ENCODE data around the gene ELAVL2. TPM values are rescaled to one million over a fixed set of nuclear protein-coding genes. Genes with fewer than 3 reads are reported as not detected.

ELAVL2 gene
- polyA plus RNA-seq, 1 donor from 2014 or later = 106 TPM

GRCh38 chr9:23693374-23693773 is 132.7 kb downstream of the ELAVL2 start:
- no peaks in the 10 kb centered on the region for H3K9me3 ChIP-seq (ENCODE audit: low read length)
- no peaks in the 10 kb centered on the region for H3F3A ChIP-seq (ENCODE audit: insufficient read depth, low read length, poor library complexity, severe bottlenecking)
- H3K36me3 ChIP-seq (ENCODE audit: insufficient read depth, low read length) = no peaks in the 10 kb centered on the region
- H3K79me2 ChIP-seq (replicated peaks; ENCODE audit: insufficient read depth, low read length) = peaks cover 9% of the 10 kb centered on the region
- TF ChIP-seq REST (IDR thresholded peaks at IDR 0.05; ENCODE audit: borderline replicate concordance) = no peak
- no peak for TF ChIP-seq RAD21 (conservative IDR thresholded peaks at IDR 0.05)
- no peak for TF ChIP-seq CTCF (IDR thresholded peaks at IDR 0.05; ENCODE audit: poor library complexity, severe bottlenecking)
- no peak for TF ChIP-seq EP300 (conservative IDR thresholded peaks at IDR 0.05; ENCODE audit: poor library complexity, severe bottlenecking)
- TF ChIP-seq MXI1 (conservative IDR thresholded peaks at IDR 0.05; ENCODE audit: poor library complexity, severe bottlenecking) = no peak
- no peak for TF ChIP-seq SMC3 (conservative IDR thresholded peaks at IDR 0.05; ENCODE audit: poor library complexity)
- no peak for TF ChIP-seq POLR2AphosphoS5 (IDR thresholded peaks at IDR 0.05)
- TF ChIP-seq TAF1 (IDR thresholded peaks at IDR 0.05; ENCODE audit: low read depth) = no peak
- TF ChIP-seq EZH2 (IDR thresholded peaks at IDR 0.05; ENCODE audit: borderline replicate concordance, insufficient read depth, low read length, poor library complexity, severe bottlenecking) = no peak
- no peak overlapping the region for H3K9ac ChIP-seq (ENCODE audit: low read length)
- no peaks in the 10 kb centered on the region for H3K27me3 ChIP-seq (ENCODE audit: insufficient read depth, low read depth, low read length)
- no peak overlapping the region for H3K27ac ChIP-seq (ENCODE audit: low read length)
- H2AFZ ChIP-seq (ENCODE audit: low read depth, low read length) = no peak overlapping the region
- H4K20me1 ChIP-seq (ENCODE audit: insufficient read depth) = no peaks in the 10 kb centered on the region
- no peak overlapping the region for H3K4me3 ChIP-seq (ENCODE audit: low read length)
- no peak overlapping the region for H3K4me2 ChIP-seq (ENCODE audit: low read length)
- no peaks in the 10 kb centered on the region for H3K9me2 ChIP-seq (ENCODE audit: insufficient read depth, low read length)

GRCh38 chr9:23686896-23687295 is 139.1 kb downstream of the ELAVL2 start:
- Histone ChIP-seq H3K36me3 (ENCODE audit: insufficient read depth, low read length) (no peaks in the 10 kb centered on the region), H2AFZ (ENCODE audit: low read depth, low read length) (no peak overlapping the region), H3K4me2 (ENCODE audit: low read length) (no peak overlapping the region), H3K9me3 (ENCODE audit: low read length) (no peaks in the 10 kb centered on the region), H3K9ac (ENCODE audit: low read length) (no peak overlapping the region), H3K4me3 (ENCODE audit: low read length) (no peak overlapping the region), H3K27me3 (ENCODE audit: insufficient read depth, low read depth, low read length) (no peaks in the 10 kb centered on the region), H3K79me2 (replicated peaks; ENCODE audit: insufficient read depth, low read length) (no peaks in the 10 kb centered on the region), H3K27ac (ENCODE audit: low read length) (no peak overlapping the region), H3F3A (ENCODE audit: insufficient read depth, low read length, poor library complexity, severe bottlenecking) (no peaks in the 10 kb centered on the region), H4K20me1 (ENCODE audit: insufficient read depth) (no peaks in the 10 kb centered on the region), H3K9me2 (ENCODE audit: insufficient read depth, low read length) (no peaks in the 10 kb centered on the region)
- no peak for TF ChIP-seq CTCF (IDR thresholded peaks at IDR 0.05; ENCODE audit: poor library complexity, severe bottlenecking)
- no peak for TF ChIP-seq MXI1 (conservative IDR thresholded peaks at IDR 0.05; ENCODE audit: poor library complexity, severe bottlenecking)
- TF ChIP-seq SMC3 (conservative IDR thresholded peaks at IDR 0.05; ENCODE audit: poor library complexity) = no peak
- TF ChIP-seq POLR2AphosphoS5 (IDR thresholded peaks at IDR 0.05) = no peak
- TF ChIP-seq EP300 (conservative IDR thresholded peaks at IDR 0.05; ENCODE audit: poor library complexity, severe bottlenecking) = no peak
- TF ChIP-seq EZH2 (IDR thresholded peaks at IDR 0.05; ENCODE audit: borderline replicate concordance, insufficient read depth, low read length, poor library complexity, severe bottlenecking) = no peak
- no peak for TF ChIP-seq REST (IDR thresholded peaks at IDR 0.05; ENCODE audit: borderline replicate concordance)
